Amniotic epithelial cell (primary cell): ENCODE data around the gene SHH.
A peak's percentile ranks its signal among the peaks of the same experiment; 100 is the strongest.
"Not testable (repeated sequence)": the region's sequence is repeated elsewhere in the genome, so short reads cannot be mapped to it uniquely, and the experiment has no call there.

Source experiments
- DNase-seq: peaks from one replicate; pipeline ENCODE4 v3.0.0-alpha.2; 2010; ENCODE audit warnings: low read depth

SHH gene

DNA sequence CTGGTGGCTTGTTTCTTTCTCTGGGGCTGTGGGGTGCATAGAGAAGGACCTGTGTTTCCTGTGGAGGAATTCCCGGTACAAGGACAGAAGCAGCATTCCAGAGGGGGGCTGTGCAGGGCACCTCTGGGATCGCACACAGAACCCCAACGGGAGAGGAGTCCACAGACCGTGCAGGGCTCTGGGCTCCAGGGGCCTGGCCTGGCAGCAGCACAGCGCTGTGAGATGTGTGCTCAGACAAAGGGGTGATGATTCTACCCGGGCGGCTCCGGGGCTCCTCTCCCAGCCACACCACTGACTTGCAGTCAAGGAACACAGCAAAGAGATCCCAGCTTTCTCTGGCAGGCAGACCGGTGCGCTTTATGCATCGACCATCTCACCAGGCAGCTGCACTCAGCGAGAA, 6.9 kb upstream of the SHH start:
- DNase-seq: no peak

DNA sequence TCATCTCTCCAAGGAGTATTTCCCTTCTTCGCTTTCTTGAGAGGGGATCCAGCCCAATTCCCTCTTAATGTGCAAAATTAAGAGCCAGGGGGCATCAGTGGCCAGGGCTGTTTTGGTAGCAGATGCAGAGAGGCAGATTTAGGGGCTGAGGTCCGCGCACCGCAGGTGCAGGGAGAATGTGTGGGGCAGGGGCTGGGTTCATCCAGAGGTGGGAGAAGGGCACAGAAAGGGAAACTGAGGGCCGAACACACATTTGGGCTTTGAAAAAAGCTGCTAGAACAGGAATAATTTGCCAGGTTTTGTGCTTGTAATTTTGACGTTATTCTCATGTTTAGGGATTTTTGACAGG, 6.5 kb upstream of the SHH start:
- no peak for DNase-seq

GRCh38 chr7:155818154-155818819, 6.0 kb upstream of the SHH start:
- no peak for DNase-seq

DNA sequence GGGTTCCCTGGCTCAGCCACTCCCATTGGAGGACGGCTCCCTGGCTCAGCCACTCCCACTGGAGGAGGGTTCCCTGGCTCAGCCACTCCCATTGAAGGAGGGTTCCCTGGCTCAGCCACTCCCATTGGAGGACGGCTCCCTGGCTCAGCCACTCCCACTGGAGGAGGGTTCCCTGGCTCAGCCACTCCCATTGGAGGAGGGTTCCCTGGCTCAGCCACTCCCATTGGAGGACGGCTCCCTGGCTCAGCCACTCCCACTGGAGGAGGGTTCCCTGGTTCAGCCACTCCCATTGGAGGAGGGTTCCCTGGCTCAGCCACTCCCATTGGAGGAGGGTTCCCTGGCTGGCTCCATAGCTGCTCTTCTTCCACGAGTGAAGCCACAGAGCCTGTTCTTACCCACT, 5.3 kb upstream of the SHH start:
- not testable (repeated sequence) for DNase-seq

- DNase-seq: no peak
Measured at GRCh38 chr7:155816996-155817395, 4.7 kb upstream of the SHH start.

GRCh38 chr7:155816192-155816508, 3.9 kb upstream of the SHH start:
- no peak for DNase-seq

GRCh38 chr7:155815332-155816191, 3.3 kb upstream of the SHH start:
- peak; percentile 10 for DNase-seq

DNA sequence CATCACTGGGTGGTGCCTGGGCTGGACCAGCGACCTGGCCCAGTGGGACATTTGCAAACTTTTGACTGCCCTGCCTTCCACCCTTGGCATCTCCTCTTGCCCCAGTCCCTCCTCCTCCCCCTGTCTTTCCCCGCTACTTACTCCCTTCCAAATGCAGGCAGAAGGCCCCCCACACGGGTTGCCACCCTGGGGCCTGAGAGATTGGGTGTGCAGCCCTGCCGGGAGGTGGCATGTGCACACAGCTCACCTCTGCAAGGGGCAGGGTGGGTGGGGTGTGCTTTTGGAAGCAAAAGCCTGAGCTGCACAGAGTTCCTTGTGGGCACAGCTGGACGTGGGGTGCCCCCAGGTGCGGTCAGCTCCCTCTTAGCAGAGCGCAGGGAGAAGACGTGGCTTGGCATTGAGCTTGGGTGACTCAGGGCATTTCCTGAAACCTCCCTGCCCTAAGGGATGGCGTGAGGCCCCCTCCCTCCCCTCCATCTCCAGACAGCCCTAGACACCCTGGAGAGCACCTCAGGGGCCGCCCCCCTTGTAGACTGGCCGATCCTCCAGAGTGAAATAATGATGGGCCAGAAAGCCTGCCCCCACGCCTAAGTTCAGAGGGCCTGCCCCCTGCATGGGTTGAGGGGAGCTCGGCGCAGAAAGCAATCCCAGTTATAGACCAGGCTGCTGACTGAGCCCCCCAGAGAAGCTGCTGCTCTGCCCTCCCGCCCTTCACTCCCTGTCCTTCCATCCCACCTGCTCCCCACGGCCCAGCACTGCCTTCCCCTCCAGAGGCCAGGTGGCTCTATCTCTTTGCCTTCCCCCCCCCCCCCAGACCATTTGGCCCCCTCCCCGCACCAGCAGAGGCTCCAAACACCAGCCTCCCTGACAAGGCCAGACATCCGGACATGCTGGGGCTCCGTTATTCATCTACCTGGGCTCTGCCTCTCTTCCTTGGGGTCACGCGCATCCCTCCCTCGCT, 2.3 kb upstream of the SHH start:
- DNase-seq: no peak

GRCh38 chr7:155813546-155814315, 1.5 kb upstream of the SHH start:
- no peak for DNase-seq

- no peak for DNase-seq
Measured at GRCh38 chr7:155813125-155813524, 862 bp upstream of the SHH start.

DNA sequence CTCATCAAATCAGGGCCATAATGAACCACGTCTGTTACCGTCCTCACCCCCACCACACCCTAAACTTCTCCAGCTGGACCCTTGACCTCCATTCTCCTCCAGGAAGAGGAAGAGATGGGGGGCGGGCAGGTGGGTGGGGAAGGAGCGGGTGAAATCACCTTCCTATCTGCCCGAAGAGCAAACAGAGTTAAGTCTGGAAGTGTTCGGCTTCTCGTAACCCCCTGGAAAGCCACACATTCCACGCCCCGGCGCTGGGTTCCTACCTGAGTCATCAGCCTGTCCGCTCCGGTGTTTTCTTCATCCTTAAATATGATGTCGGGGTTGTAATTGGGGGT, 736 bp downstream of the SHH start:
- no peak for DNase-seq

DNA sequence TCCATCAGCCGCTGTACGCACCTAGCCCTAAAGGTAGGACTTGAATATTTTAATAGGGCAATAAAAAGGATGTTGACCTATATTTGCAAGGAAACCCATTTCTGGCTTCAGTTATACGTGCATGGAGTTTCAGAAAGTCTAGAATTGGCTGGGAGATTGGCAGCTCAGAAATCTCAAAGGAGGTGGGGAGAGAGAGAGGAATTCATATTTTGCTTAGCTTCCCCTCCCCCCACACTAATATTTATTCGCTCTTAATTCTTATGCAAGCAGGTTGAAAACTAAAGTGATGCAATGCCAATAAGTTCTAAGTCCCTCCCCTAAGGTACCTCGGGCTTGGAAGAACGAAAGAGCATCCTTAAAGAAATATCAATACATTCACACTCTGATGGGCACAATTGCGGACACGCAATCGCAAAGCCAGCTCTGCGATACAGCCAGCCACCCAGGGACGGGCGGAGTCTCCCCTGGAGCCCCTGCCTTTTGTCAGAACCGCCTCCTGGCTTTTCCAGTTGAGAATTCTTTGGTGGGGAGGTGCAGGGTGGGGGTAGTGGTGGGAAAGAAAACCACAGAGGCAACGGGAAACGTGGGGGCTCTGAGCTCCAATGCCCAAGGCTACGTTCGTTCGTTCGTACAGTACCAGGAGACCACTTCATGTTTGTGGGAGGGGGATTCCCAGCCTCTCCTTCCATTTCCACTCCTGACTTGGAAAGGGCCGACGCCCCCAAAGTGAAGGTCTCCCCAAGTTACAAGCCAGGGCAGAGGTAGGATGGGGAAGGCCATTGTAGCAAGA, 1.3 kb downstream of the SHH start:
- no peak for DNase-seq

DNA sequence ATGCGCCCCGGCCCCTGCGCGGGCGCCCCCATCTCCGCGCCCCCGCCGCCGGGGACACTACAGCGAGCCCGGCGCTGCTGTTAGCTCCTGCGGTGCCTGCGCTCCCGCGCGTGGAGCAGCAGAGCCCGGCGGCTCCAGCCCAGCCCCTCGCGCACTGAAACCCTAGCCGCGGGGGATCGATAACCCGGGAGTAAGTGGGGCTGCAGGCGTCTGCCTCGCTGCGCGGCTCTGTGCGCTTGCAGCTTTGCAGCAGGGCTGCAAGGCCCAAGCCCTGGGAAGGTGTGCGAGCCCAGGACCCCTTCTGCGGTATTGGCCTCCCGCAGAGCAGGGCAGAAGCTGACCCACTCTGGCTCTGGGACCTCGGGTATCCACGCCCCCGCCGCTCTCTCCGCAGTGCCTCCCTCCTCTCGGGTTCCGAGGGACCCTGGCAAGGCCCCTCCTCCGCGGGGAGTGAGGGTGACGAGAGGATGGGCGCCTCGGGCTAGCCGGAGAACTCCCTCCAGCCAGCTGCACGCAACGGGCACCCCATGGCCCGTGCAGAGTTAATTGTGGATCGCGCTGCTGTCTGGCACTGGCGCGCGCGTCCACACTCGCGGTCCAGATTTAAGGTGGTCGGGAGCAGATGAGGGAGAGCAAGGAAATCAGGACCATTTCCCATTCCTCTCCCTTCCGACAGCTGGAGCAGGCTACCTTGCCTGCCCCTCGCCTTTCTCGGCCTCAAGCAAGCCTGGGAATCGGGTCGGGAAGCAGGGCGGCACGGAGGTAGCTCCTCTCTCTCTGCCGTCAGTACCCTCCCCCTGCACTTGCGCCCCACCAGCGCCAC, 2.1 kb downstream of the SHH start:
- no peak for DNase-seq

DNA sequence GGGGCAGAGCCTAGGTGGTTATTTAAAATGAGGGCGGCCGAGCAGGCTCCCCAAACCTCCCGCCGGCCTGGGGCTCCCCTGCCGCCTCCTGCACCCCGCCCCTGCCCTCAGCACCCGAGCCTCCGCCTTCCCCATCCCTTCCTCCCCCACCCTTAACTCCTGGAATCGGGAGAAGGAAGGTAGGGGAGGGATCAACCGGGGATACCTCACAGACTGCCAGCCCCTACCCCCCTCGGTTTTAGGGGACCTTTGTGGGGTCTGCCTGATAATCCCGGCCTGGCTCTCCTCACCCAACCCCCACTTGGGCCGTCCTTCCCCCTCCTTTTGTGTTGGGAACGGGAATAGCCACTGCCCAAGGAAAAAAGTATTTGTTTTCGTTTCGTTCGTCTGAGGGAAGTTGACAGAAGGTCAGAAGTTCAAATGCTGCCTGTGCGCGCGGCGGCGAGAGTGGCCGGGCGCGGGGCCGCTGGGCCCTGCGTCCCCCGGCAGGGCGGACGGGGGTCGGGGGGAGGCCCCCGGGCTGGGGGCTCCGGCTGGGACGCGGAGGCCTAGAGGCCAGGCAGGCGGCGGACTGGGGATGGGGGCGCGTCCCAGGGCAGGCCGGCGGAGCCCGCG, 2.8 kb downstream of the SHH start:
- DNase-seq: no peak

DNA sequence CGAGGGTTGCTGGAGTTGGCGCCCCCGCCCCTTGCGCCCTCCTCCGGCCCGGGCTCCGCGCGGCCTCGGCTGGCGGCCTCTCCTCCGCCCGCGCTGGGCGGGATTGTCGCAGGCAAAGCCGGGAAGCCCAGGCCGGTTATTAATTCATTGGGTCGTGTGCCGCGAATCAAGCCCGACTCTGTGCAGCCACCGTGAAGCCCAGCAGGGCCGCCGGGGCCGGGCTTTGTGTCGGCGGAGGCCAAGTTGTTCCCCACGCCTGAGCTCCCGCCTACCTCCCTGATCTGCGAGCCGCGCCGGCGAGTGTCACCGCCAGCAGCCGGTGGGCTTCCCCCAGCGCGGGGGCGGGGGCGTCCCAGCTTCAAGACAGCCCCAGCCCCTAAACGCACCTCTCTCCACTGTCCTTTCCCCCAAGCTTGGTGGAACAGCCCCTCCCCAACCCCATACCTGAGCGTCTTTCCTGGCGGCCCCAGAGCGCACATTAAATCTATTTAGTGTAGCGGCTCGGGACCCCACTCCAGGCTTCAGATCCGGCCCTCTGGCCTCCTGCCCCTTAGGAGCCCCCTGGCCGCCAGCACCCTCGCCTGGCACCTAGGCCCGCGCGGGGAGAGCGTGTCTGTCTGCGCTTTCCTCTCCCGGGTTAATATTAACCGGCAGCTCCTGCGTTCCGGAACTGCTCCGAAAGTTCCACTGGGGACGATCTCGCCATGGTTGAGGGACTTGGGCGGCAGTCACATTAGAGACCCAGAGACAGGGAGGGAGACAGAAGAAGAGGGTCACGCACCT, 3.5 kb downstream of the SHH start:
- no peak for DNase-seq

DNA sequence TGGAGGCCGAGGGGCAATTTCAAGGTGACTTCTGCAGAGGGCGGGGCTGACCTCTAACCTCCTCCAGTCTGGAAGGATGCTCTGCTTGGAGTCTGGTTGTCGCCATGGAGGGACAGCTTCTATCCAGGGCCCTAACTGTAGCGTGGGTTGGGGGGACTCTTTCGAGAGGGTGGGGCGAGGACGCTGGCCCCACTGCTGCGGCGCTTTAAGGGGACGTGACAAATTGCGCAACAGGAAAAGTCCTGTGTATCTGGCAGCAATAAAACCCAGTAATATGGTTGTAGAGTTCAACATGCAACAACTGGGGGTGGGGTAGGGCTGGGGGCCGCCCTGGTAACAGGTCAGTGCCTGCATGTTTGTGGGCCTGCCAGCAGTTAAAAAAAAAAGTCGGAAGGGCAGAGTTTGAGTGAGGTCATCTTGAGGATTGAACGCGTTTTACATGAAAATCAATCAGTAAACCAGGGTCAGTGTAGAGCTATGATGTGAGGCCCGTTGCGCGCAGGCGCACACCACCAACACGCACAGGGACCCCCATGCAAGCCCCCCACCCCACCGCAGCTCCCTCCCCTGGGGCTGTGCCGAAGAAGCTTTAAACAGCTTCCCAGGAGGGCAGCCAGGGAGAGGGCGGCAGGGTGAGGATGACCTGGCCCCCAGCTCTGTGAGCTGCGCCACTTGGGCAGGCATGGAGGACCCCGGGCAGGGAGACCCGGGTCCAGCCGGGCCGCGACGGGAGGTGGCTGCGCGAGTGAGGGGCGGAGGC, 4.3 kb downstream of the SHH start:
- DNase-seq: no peak

GRCh38 chr7:155807065-155807671, 5.1 kb downstream of the SHH start:
- no peak for DNase-seq
